Measurements from ENCODE around the gene ID3. TPM values are rescaled to one million over a fixed set of nuclear protein-coding genes. Genes with fewer than 3 reads are reported as not detected.

Gene ID3
- total RNA-seq, 1 donor from 2014 or later: 91.4 TPM

- Histone ChIP-seq H3K9ac (ENCODE audit: low read length) (no peak overlapping the region), H3K9me3 (ENCODE audit: insufficient read depth, low read depth, low read length) (no peaks in the 10 kb centered on the region), H3K4me2 (ENCODE audit: low read length) (no peak overlapping the region), H4K20me1 (ENCODE audit: insufficient read depth, low read length) (no peaks in the 10 kb centered on the region), H3K27ac (ENCODE audit: low read depth, low read length) (no peak overlapping the region), H2AFZ (ENCODE audit: low read depth, low read length) (no peak overlapping the region), H3K4me3 (ENCODE audit: insufficient read depth, low read depth, low read length) (no peak overlapping the region), H3K36me3 (ENCODE audit: insufficient read depth, low read length) (no peaks in the 10 kb centered on the region), H3K4me1 (ENCODE audit: insufficient read depth, low read length) (no peaks in the 10 kb centered on the region), H3K79me2 (ENCODE audit: insufficient read depth, low read length) (no peaks in the 10 kb centered on the region), H3K27me3 (ENCODE audit: insufficient read depth, low read length) (no peaks in the 10 kb centered on the region)
- Mint-ChIP-seq H3K27ac (ENCODE audit: unreplicated experiment) (no peak overlapping the region), H3K36me3 (ENCODE audit: low read depth, unreplicated experiment) (no peaks in the 10 kb centered on the region), H3K4me1 (ENCODE audit: low read depth, unreplicated experiment) (peaks cover 10% of the 10 kb centered on the region), H3K27me3 (ENCODE audit: low read depth, unreplicated experiment) (peaks cover 23% of the 10 kb centered on the region), H3K9me3 (ENCODE audit: unreplicated experiment) (no peaks in the 10 kb centered on the region), H3K4me3 (ENCODE audit: unreplicated experiment) (no peak overlapping the region)
- FAIRE-seq (no peak), DNase-seq (ENCODE audit: low read depth) (no peak)
- TF ChIP-seq EZH2 (IDR thresholded peaks at IDR 0.05; ENCODE audit: insufficient read depth, low read length) (no peak), CTCF (IDR thresholded peaks at IDR 0.05; ENCODE audit: insufficient read depth, low read depth, low read length) (no peak)
These were observed 42.9 kb upstream of the ID3 start for GRCh38 chr1:23601968-23602876.

GRCh38 chr1:23601135-23601967 lies 42.0 kb upstream of the ID3 start:
- Mint-ChIP-seq H3K27me3 (ENCODE audit: low read depth, unreplicated experiment) (peaks cover 21% of the 10 kb centered on the region), H3K4me3 (ENCODE audit: unreplicated experiment) (no peak overlapping the region), H3K27ac (ENCODE audit: unreplicated experiment) (no peak overlapping the region), H3K4me1 (ENCODE audit: low read depth, unreplicated experiment) (peaks cover 16% of the 10 kb centered on the region), H3K9me3 (ENCODE audit: unreplicated experiment) (no peaks in the 10 kb centered on the region), H3K36me3 (ENCODE audit: low read depth, unreplicated experiment) (no peaks in the 10 kb centered on the region)
- no peaks in the 10 kb centered on the region for H3K27me3 ChIP-seq (ENCODE audit: insufficient read depth, low read length)
- DNase-seq (ENCODE audit: low read depth): no peak
- no peaks in the 10 kb centered on the region for H3K79me2 ChIP-seq (ENCODE audit: insufficient read depth, low read length)
- no peak overlapping the region for H3K9ac ChIP-seq (ENCODE audit: low read length)
- TF ChIP-seq CTCF (IDR thresholded peaks at IDR 0.05; ENCODE audit: insufficient read depth, low read depth, low read length) (no peak), EZH2 (IDR thresholded peaks at IDR 0.05; ENCODE audit: insufficient read depth, low read length) (no peak)
- no peak overlapping the region for H3K4me3 ChIP-seq (ENCODE audit: insufficient read depth, low read depth, low read length)
- no peak for FAIRE-seq
- no peaks in the 10 kb centered on the region for H3K4me1 ChIP-seq (ENCODE audit: insufficient read depth, low read length)
- no peaks in the 10 kb centered on the region for H4K20me1 ChIP-seq (ENCODE audit: insufficient read depth, low read length)
- H3K4me2 ChIP-seq (ENCODE audit: low read length): no peak overlapping the region
- H3K9me3 ChIP-seq (ENCODE audit: insufficient read depth, low read depth, low read length): no peaks in the 10 kb centered on the region
- H2AFZ ChIP-seq (ENCODE audit: low read depth, low read length): no peak overlapping the region
- no peak overlapping the region for H3K27ac ChIP-seq (ENCODE audit: low read depth, low read length)
- no peaks in the 10 kb centered on the region for H3K36me3 ChIP-seq (ENCODE audit: insufficient read depth, low read length)

All from astrocyte (in vitro differentiated cells and primary cell).